CD4-positive, alpha-beta T cell (primary cell): ENCODE measurements around the gene TEX29. TPM values are rescaled to one million over a fixed set of nuclear protein-coding genes. Genes with fewer than 3 reads are reported as not detected.

ENCODE experiments used
- ATAC-seq: fragments of 200-7000 bp; cut with Tn5 transposase; one replicate; pipeline ENCODE4 v1.10.0; 2022; ENCODE audit warnings: mild to moderate bottlenecking; ENCODE audit not compliant: poor library complexity
- CTCF ChIA-PET: fragments of 350-600 bp; sonication (Branson Sonifier 250); formaldehyde crosslinking; loops from one replicate; lab custom pipeline; 2021; ENCODE audit warnings: antibody characterized with exemption, inconsistent platforms; lab: Charles Lee
- POLR2A ChIA-PET: fragments of 350-600 bp; sonication (Branson Sonifier 250); formaldehyde crosslinking; loops from one replicate; lab custom pipeline; 2021; ENCODE audit warnings: antibody characterized with exemption, inconsistent platforms; lab: Charles Lee
- DNase-seq, 14 experiments: peaks; one replicate each; pipeline ENCODE4 v3.0.0-alpha.2; 2013 to 2020; ENCODE audit warnings: mixed read lengths in 2 of 14
- H3K27ac ChIP-seq, 2 donors: one replicate each; pipeline versions ENCODE4 v1.5.1 to v1.7.0; 2013; ENCODE audit warnings: low read length in 2 of 2, low read depth in 1 of 2, mild to moderate bottlenecking in 1 of 2
- H3K27me3 ChIP-seq, 2 experiments: 1 replicate in 1 of 2; 2 replicates in 1 of 2; pipeline versions ENCODE4 v1.6.1 to v1.7.0; 2013; ENCODE audit warnings: low read length in 2 of 2, control low read depth in 1 of 2, mild to moderate bottlenecking in 1 of 2, moderate library complexity in 1 of 2; ENCODE audit not compliant: insufficient read depth in 2 of 2, control insufficient read depth in 1 of 2
- H3K36me3 ChIP-seq: one replicate; pipeline ENCODE4 v1.6.1; 2013; ENCODE audit warnings: low read length, control low read depth; ENCODE audit not compliant: insufficient read depth
- H3K4me1 ChIP-seq: one replicate; pipeline ENCODE4 v1.6.1; 2013; ENCODE audit warnings: low read length, control low read depth; ENCODE audit not compliant: insufficient read depth
- H3K4me3 ChIP-seq: one replicate; pipeline ENCODE4 v1.5.1; 2013; ENCODE audit warnings: mild to moderate bottlenecking, low read length, moderate library complexity
- H3K9me3 ChIP-seq, 2 experiments: 1 replicate in 1 of 2; 2 replicates in 1 of 2; pipeline versions ENCODE4 v1.6.1 to v1.7.0; 2013; ENCODE audit warnings: low read length in 2 of 2, mild to moderate bottlenecking in 2 of 2, control low read depth in 1 of 2, moderate library complexity in 1 of 2; ENCODE audit not compliant: control insufficient read depth in 1 of 2, insufficient read depth in 1 of 2
- H3K27ac Mint-ChIP-seq: one replicate; pipeline ENCODE4 v1.8.0; 2020; ENCODE audit warnings: mixed read lengths
- H3K27me3 Mint-ChIP-seq: one replicate; pipeline ENCODE4 v1.8.0; 2021; ENCODE audit warnings: mixed read lengths
- H3K36me3 Mint-ChIP-seq: one replicate; pipeline ENCODE4 v1.8.0; 2021; ENCODE audit warnings: low read depth, mixed read lengths
- H3K4me1 Mint-ChIP-seq: one replicate; pipeline ENCODE4 v1.8.0; 2021; ENCODE audit warnings: low read depth, mixed read lengths
- H3K4me3 Mint-ChIP-seq: one replicate; pipeline ENCODE4 v1.8.0; 2020; ENCODE audit warnings: mild to moderate bottlenecking, mixed read lengths
- H3K9me3 Mint-ChIP-seq: one replicate; pipeline ENCODE4 v1.8.0; 2020; ENCODE audit warnings: mixed read lengths
- intact Hi-C, 2 experiments: fragments of 100-400 bp; cut with DNase I in 1 of 2; cut with micrococcal nuclease in 1 of 2; formaldehyde crosslinking; loops; one replicate each; pipeline versions ENCODE4 v1.15.1 to v1.9.0; 2023 to 2025; cut with DNase I, micrococcal nuclease
- total RNA-seq, 174 experiments: library from RNA in 2 of 174; stranded (reverse) in 2 of 174; gene quantifications; one replicate each; pipeline ENCODE4 v1.2.3 and lab custom pipeline; 2021 to 2026
- TF ChIP-seq, protein P1 (sequence below): fragments of 200-600 bp; IDR thresholded peaks from one replicate; pipeline ENCODE4 v1.8.0; 2022; ENCODE audit warnings: antibody characterized with exemption, mild to moderate bottlenecking

The TEX29 gene
- total RNA-seq, 2 experiments from 2014 or later = 0.52 to 1.0 TPM

DNA sequence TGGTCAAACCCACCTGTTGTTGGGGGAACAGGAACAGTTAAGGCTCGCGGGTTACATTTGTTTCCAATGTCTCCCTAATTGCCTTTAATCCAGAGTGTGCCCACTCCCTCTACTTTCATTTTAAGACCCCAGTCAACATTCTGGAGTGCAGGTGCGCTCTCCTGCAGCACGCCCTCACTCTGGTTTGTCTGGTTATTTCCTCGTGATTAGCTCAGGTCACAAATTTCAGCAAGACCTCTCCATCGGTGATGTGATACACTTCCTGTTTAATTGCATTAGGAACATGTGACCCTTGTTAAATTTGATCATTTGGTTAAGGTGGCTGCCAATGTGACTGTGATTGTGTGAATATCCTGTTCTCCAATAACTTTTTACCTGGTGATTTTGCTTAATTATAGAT lies 53.0 kb downstream of the TEX29 start:
- H3K27ac Mint-ChIP-seq = no peak overlapping the region
- ChIA-PET CTCF (no interaction called here), POLR2A (no interaction called here)
- Histone ChIP-seq H3K27ac (no peak overlapping the region), H3K4me3 (no peak overlapping the region), H3K9me3 (no peaks in the 10 kb centered on the region), H3K27me3 (no peaks in the 10 kb centered on the region), H3K36me3 (no peaks in the 10 kb centered on the region), H3K4me1 (no peaks in the 10 kb centered on the region)
- no peaks in the 10 kb centered on the region for H3K36me3 Mint-ChIP-seq
- no peaks in the 10 kb centered on the region for H3K9me3 Mint-ChIP-seq
- H3K27me3 Mint-ChIP-seq = no peaks in the 10 kb centered on the region
- ATAC-seq (no peak), DNase-seq (no peak)
- intact Hi-C loops = no loop called here
- no peak overlapping the region for H3K4me3 Mint-ChIP-seq
- TF ChIP-seq, protein P1, sequence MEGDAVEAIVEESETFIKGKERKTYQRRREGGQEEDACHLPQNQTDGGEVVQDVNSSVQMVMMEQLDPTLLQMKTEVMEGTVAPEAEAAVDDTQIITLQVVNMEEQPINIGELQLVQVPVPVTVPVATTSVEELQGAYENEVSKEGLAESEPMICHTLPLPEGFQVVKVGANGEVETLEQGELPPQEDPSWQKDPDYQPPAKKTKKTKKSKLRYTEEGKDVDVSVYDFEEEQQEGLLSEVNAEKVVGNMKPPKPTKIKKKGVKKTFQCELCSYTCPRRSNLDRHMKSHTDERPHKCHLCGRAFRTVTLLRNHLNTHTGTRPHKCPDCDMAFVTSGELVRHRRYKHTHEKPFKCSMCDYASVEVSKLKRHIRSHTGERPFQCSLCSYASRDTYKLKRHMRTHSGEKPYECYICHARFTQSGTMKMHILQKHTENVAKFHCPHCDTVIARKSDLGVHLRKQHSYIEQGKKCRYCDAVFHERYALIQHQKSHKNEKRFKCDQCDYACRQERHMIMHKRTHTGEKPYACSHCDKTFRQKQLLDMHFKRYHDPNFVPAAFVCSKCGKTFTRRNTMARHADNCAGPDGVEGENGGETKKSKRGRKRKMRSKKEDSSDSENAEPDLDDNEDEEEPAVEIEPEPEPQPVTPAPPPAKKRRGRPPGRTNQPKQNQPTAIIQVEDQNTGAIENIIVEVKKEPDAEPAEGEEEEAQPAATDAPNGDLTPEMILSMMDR = no peak
- no peaks in the 10 kb centered on the region for H3K4me1 Mint-ChIP-seq

DNA sequence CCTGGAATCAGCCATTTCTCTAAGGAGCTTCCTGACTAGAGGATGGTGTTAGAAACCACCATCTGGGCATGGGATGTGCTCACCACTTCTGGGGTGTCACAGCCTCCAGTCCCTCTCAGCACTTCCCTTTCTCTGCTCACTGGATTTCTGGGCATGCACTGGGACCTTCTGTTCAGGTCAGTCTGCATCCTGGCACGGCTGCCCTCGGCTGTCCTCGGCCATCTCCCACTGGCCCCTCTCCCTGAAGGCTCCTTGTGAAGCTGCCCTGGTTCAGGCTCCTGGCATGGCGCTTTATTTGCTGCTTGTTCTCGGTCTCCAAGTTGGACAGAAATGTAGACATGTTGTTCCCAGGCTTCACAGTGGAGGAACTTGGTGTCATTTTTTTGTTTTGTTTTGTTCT lies 60.0 kb downstream of the TEX29 start:
- no peak overlapping the region for H3K4me3 ChIP-seq
- H3K27ac ChIP-seq = no peak overlapping the region

GRCh38 chr13:111382411-111382810 lies 62.0 kb downstream of the TEX29 start:
- TF ChIP-seq, protein P1 = no peak
- no peak for ATAC-seq
- Histone ChIP-seq H3K4me1 (peaks cover 21% of the 10 kb centered on the region), H3K36me3 (no peaks in the 10 kb centered on the region), H3K27me3 (no peaks in the 10 kb centered on the region), H3K9me3 (peaks cover 0 to 4% of the 10 kb centered on the region in 2 experiments), H3K27ac (no peak overlapping the region), H3K4me3 (no peak overlapping the region)
- DNase-seq = no peak
- H3K4me3 Mint-ChIP-seq = no peak overlapping the region
- H3K27me3 Mint-ChIP-seq = no peaks in the 10 kb centered on the region
- no peaks in the 10 kb centered on the region for H3K9me3 Mint-ChIP-seq
- peaks cover 29% of the 10 kb centered on the region for H3K4me1 Mint-ChIP-seq
- no peak overlapping the region for H3K27ac Mint-ChIP-seq
- intact Hi-C loops = no loop called here
- ChIA-PET POLR2A (no interaction called here), CTCF (no interaction called here)
- H3K36me3 Mint-ChIP-seq = no peaks in the 10 kb centered on the region

More for the DNA sequence above, 60.0 kb downstream of the TEX29 start:
- peaks cover 23% of the 10 kb centered on the region for H3K4me1 Mint-ChIP-seq
- Histone ChIP-seq H3K27me3 (no peaks in the 10 kb centered on the region), H3K9me3 (peaks cover 0 to 4% of the 10 kb centered on the region in 2 experiments), H3K4me1 (peaks cover 18% of the 10 kb centered on the region), H3K36me3 (no peaks in the 10 kb centered on the region)
- TF ChIP-seq, protein P1 = no peak
- H3K36me3 Mint-ChIP-seq = no peaks in the 10 kb centered on the region
- no peak for DNase-seq
- ATAC-seq = no peak
- H3K4me3 Mint-ChIP-seq = no peak overlapping the region
- ChIA-PET POLR2A (no interaction called here), CTCF (no interaction called here)
- no peaks in the 10 kb centered on the region for H3K27me3 Mint-ChIP-seq
- H3K27ac Mint-ChIP-seq = no peak overlapping the region
- intact Hi-C loops = no loop called here
- no peaks in the 10 kb centered on the region for H3K9me3 Mint-ChIP-seq
